ENCODE results near the gene CIB2.

CIB2 gene

GRCh38 chr15:78067328-78068228 lies 63.7 kb downstream of the CIB2 start:
- no peak for FAIRE-seq
- DNase-seq (ENCODE audit: low spot score), result no peak

GRCh38 chr15:78065973-78066946 lies 65.0 kb downstream of the CIB2 start:
- no peak for DNase-seq (ENCODE audit: low spot score)
- no peak for FAIRE-seq

GRCh38 chr15:78065284-78065872 lies 65.9 kb downstream of the CIB2 start:
- DNase-seq (ENCODE audit: low spot score), result peak; percentile 89
- peak; percentile 84 for FAIRE-seq

- FAIRE-seq (no peak), DNase-seq (ENCODE audit: low spot score) (no peak)
Measured at GRCh38 chr15:78064544-78064943, 66.7 kb downstream of the CIB2 start.

GRCh38 chr15:78063970-78064385 lies 67.3 kb downstream of the CIB2 start:
- no peak for DNase-seq (ENCODE audit: low spot score)
- FAIRE-seq, result no peak

- DNase-seq (ENCODE audit: low spot score), result no peak
- FAIRE-seq, result no peak
Measured at GRCh38 chr15:78063217-78063616, 68.0 kb downstream of the CIB2 start.

GRCh38 chr15:78061963-78062427 lies 69.2 kb downstream of the CIB2 start:
- FAIRE-seq (no peak), DNase-seq (ENCODE audit: low spot score) (no peak)

GRCh38 chr15:78060232-78060631 lies 71.0 kb downstream of the CIB2 start:
- FAIRE-seq, result no peak
- DNase-seq (ENCODE audit: low spot score), result no peak

- FAIRE-seq (no peak), DNase-seq (ENCODE audit: low spot score) (no peak)
Measured at GRCh38 chr15:78059110-78059839, 72.0 kb downstream of the CIB2 start.

- no peak for DNase-seq (ENCODE audit: low spot score)
- FAIRE-seq, result no peak
Measured at GRCh38 chr15:78058401-78058935, 72.8 kb downstream of the CIB2 start.

GRCh38 chr15:78057803-78058202 lies 73.4 kb downstream of the CIB2 start:
- FAIRE-seq (no peak), DNase-seq (ENCODE audit: low spot score) (no peak)

- FAIRE-seq (peak; percentile 57), DNase-seq (ENCODE audit: low spot score) (peak; percentile 34)
Measured at GRCh38 chr15:78056714-78057269, 74.5 kb downstream of the CIB2 start.

GRCh38 chr15:78055919-78056713 lies 75.1 kb downstream of the CIB2 start:
- no peak for FAIRE-seq
- DNase-seq (ENCODE audit: low spot score), result no peak

- FAIRE-seq (no peak), DNase-seq (ENCODE audit: low spot score) (no peak)
Measured at GRCh38 chr15:78054966-78055365, 76.3 kb downstream of the CIB2 start.
